Heart left ventricle (tissue), 16 donors: ENCODE results near the gene TJP3. TPM values are rescaled to one million over a fixed set of nuclear protein-coding genes. Genes with fewer than 3 reads are reported as not detected.
"Not testable (repeated sequence)": the region's sequence is repeated elsewhere in the genome, so short reads cannot be mapped to it uniquely, and the experiment has no call there.

Experiments
- ATAC-seq, 4 donors: fragments of 200-7000 bp; cut with Tn5 transposase; one replicate each; pipeline ENCODE4 v1.9.1; 2020 to 2022; ENCODE audit warnings: moderate library complexity in 4 of 4, mild to moderate bottlenecking in 3 of 4, moderate number of reproducible peaks in 1 of 4
- DNase-seq, 5 donors: peaks; one replicate each; pipeline ENCODE4 v3.0.0-alpha.2; 2020
- H3K27ac ChIP-seq, 12 donors: fragments of 200-600 bp; sonication (generic) in 4 of 12; one replicate each; pipeline versions ENCODE4 v1.5.0 to v1.8.0; 2016 to 2022; ENCODE audit warnings: mild to moderate bottlenecking in 2 of 12
- H3K27me3 ChIP-seq, 9 donors: fragments of 200-600 bp; sonication (generic) in 2 of 9; one replicate each; pipeline versions ENCODE4 v1.5.1 to v1.8.0; 2016 to 2022; ENCODE audit warnings: mild to moderate bottlenecking in 3 of 9
- H3K36me3 ChIP-seq, 9 donors: fragments of 200-600 bp; sonication (generic) in 2 of 9; one replicate each; pipeline versions ENCODE4 v1.5.0 to v1.8.0; 2018 to 2022; ENCODE audit warnings: mild to moderate bottlenecking in 2 of 9
- H3K4me1 ChIP-seq, 12 donors: fragments of 200-600 bp; sonication (generic) in 4 of 12; one replicate each; pipeline versions ENCODE4 v1.5.0 to v1.8.0; 2016 to 2022; ENCODE audit warnings: mild to moderate bottlenecking in 3 of 12
- H3K4me3 ChIP-seq, 12 donors: fragments of 200-600 bp; sonication (generic) in 4 of 12; one replicate each; pipeline versions ENCODE4 v1.5.0 to v1.8.0; 2017 to 2022; ENCODE audit warnings: mild to moderate bottlenecking in 9 of 12, moderate library complexity in 4 of 12
- H3K9me3 ChIP-seq, 12 donors: fragments of 200-600 bp; sonication (generic) in 4 of 12; one replicate each; pipeline versions ENCODE4 v1.5.0 to v1.8.0; 2016 to 2022; ENCODE audit warnings: mild to moderate bottlenecking in 1 of 12
- POLR2A ChIP-seq, 2 donors: fragments of 450-650 bp; IDR thresholded peaks; one replicate each; pipeline ENCODE4 v1.6.1; 2017; ENCODE audit warnings: antibody characterized with exemption in 2 of 2, mild to moderate bottlenecking in 2 of 2, moderate library complexity in 2 of 2
- WGBS, 4 donors: extraction: QIAGEN DNeasy Blood & Tissue Kit in 2 of 4; methylation state at CpG; one replicate each; pipeline versions ENCODE4 v1.1.5 to v1.1.7; 2013 to 2018; 5-methylcytosine and 5-hydroxymethylcytosine counted together
- intact Hi-C, 10 donors: fragments of 100-400 bp; cut with DNase I; formaldehyde crosslinking; loops; one replicate each; pipeline versions ENCODE4 v1.11.1 to v1.14.2; 2022
- polyA plus RNA-seq, 2 donors: library from polyadenylated mRNA; stranded (reverse); fragments of 200-250 nt; gene quantifications; one replicate each; pipeline ENCODE4 v1.2.3, GENCODE V29; 2013
- total RNA-seq, 9 donors: library from RNA; depleted of rRNA in 2 of 9; stranded (reverse); fragments of >200 nt in 2 of 9; fragmentation: NEBNext Ultra II Directional in 3 of 9; extraction: Animal tissue kit (Norgen Biotek cat#: 25700) in 3 of 9; gene quantifications; one replicate each; pipeline versions ENCODE4 v1.1.0 to v1.2.4, GENCODE V29; 2016 to 2023
- TF ChIP-seq, protein P1 (sequence below), 12 donors: fragments of 200-600 bp; sonication (generic) in 4 of 12; IDR thresholded peaks; one replicate each; pipeline versions ENCODE4 v1.5.0 to v1.8.0; 2018 to 2022; ENCODE audit warnings: antibody characterized with exemption in 12 of 12, mild to moderate bottlenecking in 5 of 12
- donor health status: ischemic (EF 13 %, LVEDD 7.1; RV severe dilation, severe dysfunction).
- donor health status: healthy with polysubstance abuse.
- donor health status: DM: no; HTN: yes; CAD: no.
- donor health status: DM: no; HTN: no; CAD: no.
- donor health status: ischemic (EF 25% LVEDD 6.9; RV normal size, moderate dysfunction).
- donor health status: ischemic (EF 25% LVEDD 5.7; RV mildly dilated, moderate dysfunction).
- donor health status: healthy.
- donor health status: DM: yes; HTN: yes; CAD: no.
- donor health status: ischemic (EF 35%, LVEDD 5.7; RV mildly dilated, moderate dysfunction).
- donor health status: nonischemic (EF 11% LVEDD 7.7; RV severe dilation, severe dysfunction).
- donor health status: DM: yes; HTN: yes; CAD: no.
- donor health status: PGD.
- donor health status: ischemic (EF 29% LVEDD 5.4; RV normal size, mild dysfunction).
- donor health status: nonischemic (EF 23%, LVEDD 6.1; RV moderate dilation, normal function).

Gene TJP3
- total and polyA plus RNA-seq, 11 donors: 0.06 to 0.48 (median 0.41) TPM; not detected in 8

DNA sequence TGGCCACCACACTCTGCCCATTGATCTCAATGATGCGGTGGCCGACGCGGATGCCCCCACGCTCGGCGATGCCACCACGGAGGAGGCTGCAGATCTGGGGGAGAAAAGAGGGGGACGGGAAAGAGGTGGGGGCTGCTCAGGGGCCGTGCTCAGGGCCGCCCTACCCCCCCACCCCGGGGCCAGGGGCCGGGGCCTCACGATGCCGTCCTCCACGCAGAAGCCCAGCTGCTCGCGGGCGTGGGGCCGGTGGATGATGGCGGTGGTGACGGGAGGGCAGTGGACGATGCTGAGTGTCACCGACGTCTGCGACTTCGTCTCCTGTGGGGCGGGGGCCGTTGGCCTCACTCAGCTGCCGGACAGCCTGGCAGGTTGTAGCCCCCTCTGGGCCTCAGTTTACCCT is 43.1 kb downstream of the TJP3 start:
- H3K9me3 ChIP-seq: no peaks in the 10 kb centered on the region
- peaks cover 0 to 2% (median 0%) of the 10 kb centered on the region in 9 donors for H3K27me3 ChIP-seq
- DNase-seq (no peak), ATAC-seq (no peak)
- WGBS, 4 donors: 92 to 95% (median 93%) methylated on average over 20 to 30 of the region's 30 CpGs
- no peak overlapping the region for H3K4me3 ChIP-seq
- intact Hi-C loops: no loop called here
- TF ChIP-seq POLR2A (IDR thresholded peaks at IDR 0.05): no peak
- TF ChIP-seq, protein P1, sequence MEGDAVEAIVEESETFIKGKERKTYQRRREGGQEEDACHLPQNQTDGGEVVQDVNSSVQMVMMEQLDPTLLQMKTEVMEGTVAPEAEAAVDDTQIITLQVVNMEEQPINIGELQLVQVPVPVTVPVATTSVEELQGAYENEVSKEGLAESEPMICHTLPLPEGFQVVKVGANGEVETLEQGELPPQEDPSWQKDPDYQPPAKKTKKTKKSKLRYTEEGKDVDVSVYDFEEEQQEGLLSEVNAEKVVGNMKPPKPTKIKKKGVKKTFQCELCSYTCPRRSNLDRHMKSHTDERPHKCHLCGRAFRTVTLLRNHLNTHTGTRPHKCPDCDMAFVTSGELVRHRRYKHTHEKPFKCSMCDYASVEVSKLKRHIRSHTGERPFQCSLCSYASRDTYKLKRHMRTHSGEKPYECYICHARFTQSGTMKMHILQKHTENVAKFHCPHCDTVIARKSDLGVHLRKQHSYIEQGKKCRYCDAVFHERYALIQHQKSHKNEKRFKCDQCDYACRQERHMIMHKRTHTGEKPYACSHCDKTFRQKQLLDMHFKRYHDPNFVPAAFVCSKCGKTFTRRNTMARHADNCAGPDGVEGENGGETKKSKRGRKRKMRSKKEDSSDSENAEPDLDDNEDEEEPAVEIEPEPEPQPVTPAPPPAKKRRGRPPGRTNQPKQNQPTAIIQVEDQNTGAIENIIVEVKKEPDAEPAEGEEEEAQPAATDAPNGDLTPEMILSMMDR (IDR thresholded peaks at IDR 0.05): no peak
- H3K4me1 ChIP-seq: no peaks in the 10 kb centered on the region
- H3K36me3 ChIP-seq: peaks cover 0 to 52% (median 40%) of the 10 kb centered on the region in 9 donors
- no peak overlapping the region for H3K27ac ChIP-seq

DNA sequence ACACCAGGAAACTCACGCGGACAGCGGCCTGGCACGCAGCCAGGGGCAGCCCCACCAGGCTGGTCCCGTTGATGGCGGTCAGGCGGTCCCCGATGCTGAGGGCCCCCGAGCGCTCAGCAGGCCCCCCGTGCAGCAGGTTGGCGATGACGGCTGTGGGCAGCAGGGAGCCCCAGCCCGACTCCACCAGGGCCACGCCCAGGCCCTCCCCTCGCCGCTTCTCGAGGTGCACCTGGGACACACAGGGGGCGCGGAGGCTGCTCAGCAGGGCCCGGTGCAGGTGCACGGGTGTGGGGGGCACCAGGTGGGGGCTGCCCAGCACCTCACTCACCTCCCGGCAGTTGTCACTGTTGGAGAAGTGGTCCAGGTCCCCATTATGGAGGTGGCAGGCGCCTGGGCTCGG is 44.3 kb downstream of the TJP3 start:
- intact Hi-C loops: no loop called here
- no peak for DNase-seq
- no peak for ATAC-seq
- Histone ChIP-seq H3K4me1 (no peaks in the 10 kb centered on the region), H3K36me3 (peaks cover 0 to 56% (median 50%) of the 10 kb centered on the region in 9 donors), H3K9me3 (no peaks in the 10 kb centered on the region), H3K27me3 (no peaks in the 10 kb centered on the region), H3K27ac (no peak overlapping the region), H3K4me3 (no peak overlapping the region)
- TF ChIP-seq, protein P1 (IDR thresholded peaks at IDR 0.05): no peak
- no peak for TF ChIP-seq POLR2A (IDR thresholded peaks at IDR 0.05)
- WGBS, 4 donors: 76 to 88% (median 82%) methylated on average over 9 to 25 of the region's 25 CpGs

DNA sequence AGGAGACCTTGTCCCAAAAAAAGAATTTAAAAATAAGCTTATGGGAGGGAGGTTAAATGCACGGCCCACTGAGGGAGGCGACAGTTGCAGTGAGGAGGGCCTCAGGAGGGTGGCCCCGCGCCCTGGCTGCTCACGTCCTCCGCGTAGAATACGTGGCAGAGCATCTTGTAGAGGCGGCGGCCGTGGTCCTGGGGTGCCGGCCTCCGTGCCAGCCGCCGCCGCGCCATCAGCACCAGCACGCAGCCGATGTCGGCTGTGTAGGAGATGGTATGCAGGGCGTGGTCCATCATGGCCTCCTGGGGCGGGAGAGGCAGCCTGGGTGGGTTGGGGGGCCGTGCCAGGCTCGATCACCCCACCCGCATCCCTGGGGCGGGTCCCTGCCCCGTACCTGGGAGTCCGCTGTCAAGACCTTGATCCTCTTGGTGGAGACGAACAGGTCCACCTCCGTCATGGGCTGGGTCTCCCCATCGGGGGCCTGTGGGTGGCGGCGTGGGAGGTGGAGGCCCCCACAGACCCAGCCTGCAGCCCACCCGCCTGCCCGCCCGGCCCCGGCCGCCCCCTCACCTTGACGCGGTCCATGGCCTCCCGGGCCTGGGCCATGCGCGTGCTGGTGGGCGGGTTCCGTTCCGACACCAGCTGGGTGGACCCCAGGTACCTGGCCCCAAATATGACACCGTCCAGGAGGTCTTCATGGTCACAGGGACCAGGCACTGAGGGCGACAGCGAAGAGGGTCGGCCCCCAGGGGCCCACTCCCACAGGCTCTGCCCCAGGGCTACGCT is 45.6 kb downstream of the TJP3 start:
- H3K9me3 ChIP-seq: no peaks in the 10 kb centered on the region
- H3K4me1 ChIP-seq: peaks cover 0 to 2% (median 0%) of the 10 kb centered on the region in 12 donors
- no peak overlapping the region for H3K27ac ChIP-seq
- ATAC-seq (peak in 1 of 4 donors; percentile 23), DNase-seq (no peak)
- no peak for TF ChIP-seq POLR2A (IDR thresholded peaks at IDR 0.05)
- TF ChIP-seq, protein P1 (IDR thresholded peaks at IDR 0.05): no peak
- H3K36me3 ChIP-seq: peaks cover 0 to 69% (median 60%) of the 10 kb centered on the region in 9 donors
- H3K27me3 ChIP-seq: no peaks in the 10 kb centered on the region
- intact Hi-C loops: no loop called here
- H3K4me3 ChIP-seq: no peak overlapping the region
- 96 to 97% (median 96%) methylated on average over 25 to 51 of the region's 51 CpGs for WGBS, 4 donors

- H3K27me3 ChIP-seq, DNase-seq, H3K9me3 ChIP-seq, ATAC-seq, intact Hi-C loops, H3K27ac ChIP-seq, H3K4me3 ChIP-seq: not testable (repeated sequence)
- Histone ChIP-seq H3K4me1 (peaks cover 5 to 33% (median 21%) of the 10 kb centered on the region in 12 donors), H3K36me3 (peaks cover 0 to 47% (median 43%) of the 10 kb centered on the region in 9 donors)
- WGBS, 4 donors: 93 to 98% (median 96%) methylated on average over 7 of the region's 7 CpGs
Observed at GRCh38 chr19:3757705-3758104, 49.5 kb downstream of the TJP3 start.

GRCh38 chr19:3758297-3758696 is 50.1 kb downstream of the TJP3 start:
- ATAC-seq, DNase-seq, H3K4me3 ChIP-seq, H3K9me3 ChIP-seq, H3K27ac ChIP-seq, intact Hi-C loops, H3K27me3 ChIP-seq: not testable (repeated sequence)
- Histone ChIP-seq H3K36me3 (peaks cover 0 to 43% (median 39%) of the 10 kb centered on the region in 9 donors), H3K4me1 (peaks cover 5 to 36% (median 23%) of the 10 kb centered on the region in 12 donors)
- 95 to 99% (median 97%) methylated on average over 10 to 13 of the region's 13 CpGs for WGBS, 4 donors
